ENCODE measurements around the gene NPBWR2. TPM values are rescaled to one million over a fixed set of nuclear protein-coding genes. Genes with fewer than 3 reads are reported as not detected.
"Not testable (repeated sequence)": the region's sequence is repeated elsewhere in the genome, so short reads cannot be mapped to it uniquely, and the experiment has no call there.

The NPBWR2 gene
- polyA plus RNA-seq, 1 donor (not counting 4 experiments of a cell fraction or from before 2014, with no cell fraction given), result not detected

GRCh38 chr20:64119301-64119680 lies 11.9 kb upstream of the NPBWR2 start:
- no peak for FAIRE-seq

GRCh38 chr20:64117432-64117777 lies 10.0 kb upstream of the NPBWR2 start:
- H3K36me3 ChIP-seq (ENCODE audit: control insufficient read depth in 2 of 2, extremely low read depth in 1 of 2, insufficient read depth in 2 of 2, low read length in 2 of 2); FAIRE-seq; H3K4me3 ChIP-seq (ENCODE audit: control insufficient read depth in 2 of 3, extremely low read depth in 1 of 3, insufficient read depth in 2 of 3, low read depth in 1 of 3, low read length in 3 of 3); H2AFZ ChIP-seq (ENCODE audit: control insufficient read depth, low read length); H3K4me2 ChIP-seq (ENCODE audit: control insufficient read depth, extremely low read depth, insufficient read depth, low read depth, low read length); H3K9ac ChIP-seq (ENCODE audit: control insufficient read depth, extremely low read depth, insufficient read depth, low read length); H4K20me1 ChIP-seq (ENCODE audit: control insufficient read depth, extremely low read depth, insufficient read depth, low read length); H3K9me3 ChIP-seq (ENCODE audit: control insufficient read depth, low read depth, low read length); DNase-seq (ENCODE audit: low read depth, low spot score); H3K9me1 ChIP-seq (ENCODE audit: control insufficient read depth, extremely low read depth, insufficient read depth, low read length); dilution Hi-C loops (cut with MboI; ENCODE audit: extremely low pct_ligation_motif_present, low sequenced_read_pairs); H3K4me1 ChIP-seq (ENCODE audit: control insufficient read depth, extremely low read depth, insufficient read depth, low read length); H3K27ac ChIP-seq (ENCODE audit: control insufficient read depth, insufficient read depth, low read length); H3K79me2 ChIP-seq (ENCODE audit: control insufficient read depth, insufficient read depth, low read length): not testable (repeated sequence)
- peaks cover 11% of the 10 kb centered on the region for H3K27me3 ChIP-seq (ENCODE audit: control insufficient read depth, extremely low read depth, insufficient read depth, low read length)

More at GRCh38 chr20:64119301-64119680, 11.9 kb upstream of the NPBWR2 start:
- no peaks in the 10 kb centered on the region for H3K9me3 ChIP-seq (ENCODE audit: control insufficient read depth, low read depth, low read length)
- peaks cover 15% of the 10 kb centered on the region for H3K27me3 ChIP-seq (ENCODE audit: control insufficient read depth, extremely low read depth, insufficient read depth, low read length)
- no peak for DNase-seq (ENCODE audit: low read depth, low spot score)
- no peak for TF ChIP-seq CTCF (optimal IDR thresholded peaks at IDR 0.05 in 1 of 3, IDR thresholded peaks at IDR 0.05 in 1 of 3, conservative IDR thresholded peaks at IDR 0.05 in 1 of 3; ENCODE audit: extremely low read depth in 1 of 3, insufficient read depth in 2 of 3, low read length in 3 of 3)
- no peaks in the 10 kb centered on the region for H3K9me1 ChIP-seq (ENCODE audit: control insufficient read depth, extremely low read depth, insufficient read depth, low read length)
- no peak overlapping the region for H3K4me3 ChIP-seq (ENCODE audit: control insufficient read depth in 2 of 3, extremely low read depth in 1 of 3, insufficient read depth in 2 of 3, low read depth in 1 of 3, low read length in 3 of 3)
- no peaks in the 10 kb centered on the region for H3K36me3 ChIP-seq (ENCODE audit: control insufficient read depth in 2 of 2, extremely low read depth in 1 of 2, insufficient read depth in 2 of 2, low read length in 2 of 2)
- H3K79me2 ChIP-seq (ENCODE audit: control insufficient read depth, insufficient read depth, low read length), result no peaks in the 10 kb centered on the region
- dilution Hi-C loops (cut with MboI; ENCODE audit: extremely low pct_ligation_motif_present, low sequenced_read_pairs), result no loop called here
- no peaks in the 10 kb centered on the region for H3K4me1 ChIP-seq (ENCODE audit: control insufficient read depth, extremely low read depth, insufficient read depth, low read length)
- no peak overlapping the region for H3K4me2 ChIP-seq (ENCODE audit: control insufficient read depth, extremely low read depth, insufficient read depth, low read depth, low read length)
- no peak overlapping the region for H2AFZ ChIP-seq (ENCODE audit: control insufficient read depth, low read length)
- H4K20me1 ChIP-seq (ENCODE audit: control insufficient read depth, extremely low read depth, insufficient read depth, low read length), result no peaks in the 10 kb centered on the region
- no peak overlapping the region for H3K9ac ChIP-seq (ENCODE audit: control insufficient read depth, extremely low read depth, insufficient read depth, low read length)
- H3K27ac ChIP-seq (ENCODE audit: control insufficient read depth, insufficient read depth, low read length), result no peak overlapping the region

- Histone ChIP-seq H3K4me1 (ENCODE audit: control insufficient read depth, extremely low read depth, insufficient read depth, low read length) (no peaks in the 10 kb centered on the region), H3K27me3 (ENCODE audit: control insufficient read depth, extremely low read depth, insufficient read depth, low read length) (peaks cover 9% of the 10 kb centered on the region), H3K9me3 (ENCODE audit: control insufficient read depth, low read depth, low read length) (no peaks in the 10 kb centered on the region), H3K27ac (ENCODE audit: control insufficient read depth, insufficient read depth, low read length) (no peak overlapping the region), H3K4me2 (ENCODE audit: control insufficient read depth, extremely low read depth, insufficient read depth, low read depth, low read length) (no peak overlapping the region), H4K20me1 (ENCODE audit: control insufficient read depth, extremely low read depth, insufficient read depth, low read length) (no peaks in the 10 kb centered on the region), H3K9ac (ENCODE audit: control insufficient read depth, extremely low read depth, insufficient read depth, low read length) (no peak overlapping the region), H2AFZ (ENCODE audit: control insufficient read depth, low read length) (no peak overlapping the region), H3K79me2 (ENCODE audit: control insufficient read depth, insufficient read depth, low read length) (no peaks in the 10 kb centered on the region), H3K36me3 (ENCODE audit: control insufficient read depth in 2 of 2, extremely low read depth in 1 of 2, insufficient read depth in 2 of 2, low read length in 2 of 2) (no peaks in the 10 kb centered on the region), H3K4me3 (ENCODE audit: control insufficient read depth in 2 of 3, extremely low read depth in 1 of 3, insufficient read depth in 2 of 3, low read depth in 1 of 3, low read length in 3 of 3) (no peak overlapping the region), H3K9me1 (ENCODE audit: control insufficient read depth, extremely low read depth, insufficient read depth, low read length) (no peaks in the 10 kb centered on the region)
- DNase-seq (ENCODE audit: low read depth, low spot score) (no peak), FAIRE-seq (no peak)
- dilution Hi-C loops (cut with MboI; ENCODE audit: extremely low pct_ligation_motif_present, low sequenced_read_pairs), result no loop called here
- TF ChIP-seq CTCF (optimal IDR thresholded peaks at IDR 0.05 in 1 of 3, IDR thresholded peaks at IDR 0.05 in 1 of 3, conservative IDR thresholded peaks at IDR 0.05 in 1 of 3; ENCODE audit: extremely low read depth in 1 of 3, insufficient read depth in 2 of 3, low read length in 3 of 3) (no peak), EZH2 (IDR thresholded peaks at IDR 0.05; ENCODE audit: low read length) (no peak)
Observed at GRCh38 chr20:64116541-64117431, 9.4 kb upstream of the NPBWR2 start.

All from keratinocyte (primary cell).